ENCODE results near the gene USPL1.

DNA sequence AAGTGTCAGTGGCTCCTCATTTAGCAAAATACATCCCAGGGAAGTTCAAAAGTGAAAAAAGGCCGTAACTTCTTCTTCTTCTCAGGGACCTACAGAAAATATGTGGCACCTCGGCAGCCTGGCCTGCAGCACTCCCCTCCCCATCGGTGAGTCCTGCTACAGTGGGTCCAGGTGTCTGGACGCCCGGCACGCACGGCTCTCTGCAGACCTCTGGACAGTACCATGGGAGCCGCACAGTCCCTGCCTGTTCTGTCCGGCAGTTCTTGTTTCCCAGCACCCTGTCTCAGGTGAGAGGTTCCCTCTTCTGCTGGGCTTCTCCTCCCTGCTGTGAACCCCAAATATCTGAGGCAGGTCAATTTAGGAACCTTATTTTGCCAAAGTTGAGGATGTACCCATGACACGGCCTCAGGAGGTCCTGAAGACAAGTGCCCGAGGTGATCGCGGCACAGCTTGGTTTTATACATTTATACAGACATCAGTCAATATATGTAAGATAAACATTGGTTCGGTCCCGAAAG, 80.8 kb downstream of the USPL1 start:
- TF ChIP-seq, protein P1, sequence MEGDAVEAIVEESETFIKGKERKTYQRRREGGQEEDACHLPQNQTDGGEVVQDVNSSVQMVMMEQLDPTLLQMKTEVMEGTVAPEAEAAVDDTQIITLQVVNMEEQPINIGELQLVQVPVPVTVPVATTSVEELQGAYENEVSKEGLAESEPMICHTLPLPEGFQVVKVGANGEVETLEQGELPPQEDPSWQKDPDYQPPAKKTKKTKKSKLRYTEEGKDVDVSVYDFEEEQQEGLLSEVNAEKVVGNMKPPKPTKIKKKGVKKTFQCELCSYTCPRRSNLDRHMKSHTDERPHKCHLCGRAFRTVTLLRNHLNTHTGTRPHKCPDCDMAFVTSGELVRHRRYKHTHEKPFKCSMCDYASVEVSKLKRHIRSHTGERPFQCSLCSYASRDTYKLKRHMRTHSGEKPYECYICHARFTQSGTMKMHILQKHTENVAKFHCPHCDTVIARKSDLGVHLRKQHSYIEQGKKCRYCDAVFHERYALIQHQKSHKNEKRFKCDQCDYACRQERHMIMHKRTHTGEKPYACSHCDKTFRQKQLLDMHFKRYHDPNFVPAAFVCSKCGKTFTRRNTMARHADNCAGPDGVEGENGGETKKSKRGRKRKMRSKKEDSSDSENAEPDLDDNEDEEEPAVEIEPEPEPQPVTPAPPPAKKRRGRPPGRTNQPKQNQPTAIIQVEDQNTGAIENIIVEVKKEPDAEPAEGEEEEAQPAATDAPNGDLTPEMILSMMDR (conservative IDR thresholded peaks at IDR 0.05), result no peak
- no peak for TF ChIP-seq EZH2 (IDR thresholded peaks at IDR 0.05; ENCODE audit: low read depth)
